ENCODE data around the gene GBE1.

Gene GBE1

GRCh38 chr3:81550415-81550814, 211.0 kb downstream of the GBE1 start:
- Histone ChIP-seq H3K27me3 (ENCODE audit: low read depth, low read length) (no peaks in the 10 kb centered on the region), H3K36me3 (replicated peaks; ENCODE audit: low read depth, low read length) (peaks cover 17% of the 10 kb centered on the region), H3K4me2 (ENCODE audit: low read length) (no peak overlapping the region), H3K4me3 (ENCODE audit: low read length) (no peak overlapping the region), H3K9me3 (ENCODE audit: insufficient read depth, low read length) (peaks cover 28% of the 10 kb centered on the region), H3K79me2 (ENCODE audit: low read length) (no peaks in the 10 kb centered on the region), H3K27ac (ENCODE audit: low read length) (no peak overlapping the region), H3K9ac (ENCODE audit: low read length) (no peak overlapping the region), H4K20me1 (ENCODE audit: insufficient read depth, low read length) (peaks cover 2% of the 10 kb centered on the region; the same call in 1 of the 2 replicates), H2AFZ (ENCODE audit: low read depth, low read length) (no peak overlapping the region), H3K4me1 (ENCODE audit: low read length) (peaks cover 2% of the 10 kb centered on the region; the same call in 1 of the 2 replicates)
- TF ChIP-seq EZH2phosphoT487 (IDR thresholded peaks at IDR 0.05; ENCODE audit: low read depth): no peak

GRCh38 chr3:81549831-81550230, 211.6 kb downstream of the GBE1 start:
- peaks cover 28% of the 10 kb centered on the region for H3K9me3 ChIP-seq (ENCODE audit: insufficient read depth, low read length)
- no peak overlapping the region for H3K9ac ChIP-seq (ENCODE audit: low read length)
- H3K4me3 ChIP-seq (ENCODE audit: low read length): no peak overlapping the region
- peaks cover 17% of the 10 kb centered on the region for H3K36me3 ChIP-seq (replicated peaks; ENCODE audit: low read depth, low read length)
- no peaks in the 10 kb centered on the region for H3K27me3 ChIP-seq (ENCODE audit: low read depth, low read length)
- no peak overlapping the region for H3K4me2 ChIP-seq (ENCODE audit: low read length)
- peaks cover 6% of the 10 kb centered on the region; the same call in 1 of the 2 replicates for H4K20me1 ChIP-seq (ENCODE audit: insufficient read depth, low read length)
- H2AFZ ChIP-seq (ENCODE audit: low read depth, low read length): no peak overlapping the region
- no peaks in the 10 kb centered on the region for H3K79me2 ChIP-seq (ENCODE audit: low read length)
- TF ChIP-seq EZH2phosphoT487 (IDR thresholded peaks at IDR 0.05; ENCODE audit: low read depth) (no peak), CTCF (IDR thresholded peaks at IDR 0.05; ENCODE audit: low read depth, low read length) (no peak)
- H3K27ac ChIP-seq (ENCODE audit: low read length): no peak overlapping the region
- H3K4me1 ChIP-seq (ENCODE audit: low read length): peaks cover 8% of the 10 kb centered on the region

GRCh38 chr3:81549388-81549787, 212.1 kb downstream of the GBE1 start:
- H3K4me3 ChIP-seq (ENCODE audit: low read length): no peak overlapping the region
- H3K9me3 ChIP-seq (ENCODE audit: insufficient read depth, low read length): peaks cover 28% of the 10 kb centered on the region
- TF ChIP-seq CTCF (IDR thresholded peaks at IDR 0.05; ENCODE audit: low read depth, low read length) (no peak), EZH2phosphoT487 (IDR thresholded peaks at IDR 0.05; ENCODE audit: low read depth) (no peak)
- peaks cover 6% of the 10 kb centered on the region; the same call in 1 of the 2 replicates for H4K20me1 ChIP-seq (ENCODE audit: insufficient read depth, low read length)
- no peaks in the 10 kb centered on the region for H3K27me3 ChIP-seq (ENCODE audit: low read depth, low read length)
- H3K4me1 ChIP-seq (ENCODE audit: low read length): peaks cover 12% of the 10 kb centered on the region
- H3K4me2 ChIP-seq (ENCODE audit: low read length): no peak overlapping the region
- no peaks in the 10 kb centered on the region for H3K79me2 ChIP-seq (ENCODE audit: low read length)
- no peak overlapping the region for H3K27ac ChIP-seq (ENCODE audit: low read length)
- peaks cover 17% of the 10 kb centered on the region for H3K36me3 ChIP-seq (replicated peaks; ENCODE audit: low read depth, low read length)
- H3K9ac ChIP-seq (ENCODE audit: low read length): no peak overlapping the region
- H2AFZ ChIP-seq (ENCODE audit: low read depth, low read length): no peak overlapping the region

- no peak for TF ChIP-seq EZH2phosphoT487 (IDR thresholded peaks at IDR 0.05; ENCODE audit: low read depth)
- TF ChIP-seq CTCF (IDR thresholded peaks at IDR 0.05; ENCODE audit: low read depth, low read length): no peak
- no peak overlapping the region for H3K4me2 ChIP-seq (ENCODE audit: low read length)
- H3K79me2 ChIP-seq (ENCODE audit: low read length): no peaks in the 10 kb centered on the region
- H3K36me3 ChIP-seq (replicated peaks; ENCODE audit: low read depth, low read length): peaks cover 17% of the 10 kb centered on the region
- no peak overlapping the region for H3K4me3 ChIP-seq (ENCODE audit: low read length)
- peaks cover 28% of the 10 kb centered on the region for H3K9me3 ChIP-seq (ENCODE audit: insufficient read depth, low read length)
- peaks cover 5% of the 10 kb centered on the region for H3K27me3 ChIP-seq (ENCODE audit: low read depth, low read length)
- no peak overlapping the region for H2AFZ ChIP-seq (ENCODE audit: low read depth, low read length)
- H3K4me1 ChIP-seq (ENCODE audit: low read length): peaks cover 28% of the 10 kb centered on the region
- H4K20me1 ChIP-seq (ENCODE audit: insufficient read depth, low read length): peaks cover 17% of the 10 kb centered on the region
- no peak overlapping the region for H3K27ac ChIP-seq (ENCODE audit: low read length)
- no peak overlapping the region for H3K9ac ChIP-seq (ENCODE audit: low read length)
Measured at GRCh38 chr3:81545572-81545971, 215.9 kb downstream of the GBE1 start.
